ENCODE measurements around the gene CGRRF1. TPM values are rescaled to one million over a fixed set of nuclear protein-coding genes. Genes with fewer than 3 reads are reported as not detected.

Gene CGRRF1
- total and polyA plus RNA-seq, 9 of the 15 experiments (the other 6 are each of a cell fraction or from before 2014, with no cell fraction given), result 2.8 to 15.8 (median 4.6) TPM

DNA sequence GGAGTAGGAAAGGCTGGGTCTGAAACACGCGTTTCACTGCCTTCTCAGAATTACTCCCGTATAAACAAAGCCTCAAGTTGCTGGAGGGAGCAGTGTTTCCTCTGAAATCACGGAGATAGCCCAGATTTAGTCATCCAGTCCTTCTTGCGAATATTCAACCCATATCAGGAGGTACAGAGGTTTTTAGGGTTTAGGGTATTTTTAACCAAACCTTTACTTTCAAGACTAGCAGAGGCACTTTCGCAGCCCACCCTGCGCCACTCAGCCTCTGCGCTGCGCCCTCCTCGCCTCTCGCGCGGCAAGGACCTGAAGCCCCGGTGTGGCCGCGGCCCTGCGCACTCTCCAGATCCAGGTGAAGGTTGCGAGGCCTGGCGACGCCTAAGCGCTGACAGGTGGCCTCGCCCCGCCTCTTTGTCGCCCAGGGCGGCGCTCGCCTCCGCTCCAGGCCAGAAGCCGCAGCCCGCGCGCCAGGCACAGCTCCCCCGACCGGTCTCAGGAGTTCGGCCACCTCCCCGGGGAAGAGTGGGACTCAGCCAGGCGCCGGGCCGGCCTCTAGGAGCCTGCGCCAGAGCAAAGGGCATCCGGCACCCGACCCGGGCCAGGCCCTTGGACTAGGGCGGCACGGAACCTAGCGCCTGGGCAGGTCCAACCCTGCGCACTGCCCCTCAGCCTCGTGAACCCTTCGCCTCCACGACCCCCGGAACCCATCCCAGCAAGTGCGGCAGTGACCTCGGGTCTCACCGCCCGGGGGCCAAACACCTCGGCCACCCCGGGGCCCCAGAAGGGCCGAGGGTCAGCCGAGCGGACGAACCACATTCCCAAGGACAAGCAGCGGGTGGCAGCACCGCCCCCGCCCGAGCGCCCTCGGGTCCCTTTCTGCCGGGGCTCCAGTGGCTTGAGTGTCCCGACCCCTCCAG lies 55.4 kb downstream of the CGRRF1 start (continued):
- TF ChIP-seq, protein P1, sequence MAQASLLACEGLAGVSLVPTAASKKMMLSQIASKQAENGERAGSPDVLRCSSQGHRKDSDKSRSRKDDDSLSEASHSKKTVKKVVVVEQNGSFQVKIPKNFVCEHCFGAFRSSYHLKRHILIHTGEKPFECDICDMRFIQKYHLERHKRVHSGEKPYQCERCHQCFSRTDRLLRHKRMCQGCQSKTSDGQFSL (CRISPR knock-in tag; IDR thresholded peaks at IDR 0.05), result no peak
- TF ChIP-seq, protein P1 (tag; IDR thresholded peaks at IDR 0.05), result no peak
- TF ChIP-seq CTCFL (IDR thresholded peaks at IDR 0.05; ENCODE audit: borderline replicate concordance, insufficient read depth, low read depth, low read length, poor library complexity, severe bottlenecking) (no peak), RAD51 (IDR thresholded peaks at IDR 0.05; ENCODE audit: borderline replicate concordance, low read depth) (no peak), ZNF184 (CRISPR knock-in tag; IDR thresholded peaks at IDR 0.05) (no peak), RBFOX2 (IDR thresholded peaks at IDR 0.05; ENCODE audit: low read depth, low read length) (peak; percentile 55; the same call in 1 of the 2 replicates), ZNF263 (CRISPR knock-in tag; IDR thresholded peaks at IDR 0.05; ENCODE audit: borderline replicate concordance) (peak; percentile 46; the same call in 1 of the 2 replicates), EGR1 (conservative IDR thresholded peaks at IDR 0.05) (peak; percentile 42; the same call in 1 of the 2 replicates), ZNF778 (CRISPR knock-in tag; IDR thresholded peaks at IDR 0.05) (no peak), MYNN (IDR thresholded peaks at IDR 0.05) (no peak), MYNN (CRISPR knock-in tag; IDR thresholded peaks at IDR 0.05) (no peak), CREM (IDR thresholded peaks at IDR 0.05; ENCODE audit: low read depth) (no peak), MAFF (IDR thresholded peaks at IDR 0.05; ENCODE audit: low read length) (no peak), POLR2AphosphoS2 (IDR thresholded peaks at IDR 0.05; ENCODE audit: low read length) (no peak), KHSRP (IDR thresholded peaks at IDR 0.05) (no peak), CUX1 (CRISPR knock-in tag; IDR thresholded peaks at IDR 0.05) (no peak), MNT (conservative IDR thresholded peaks at IDR 0.05) (0 out of 4 replicates have a peak, but pooled peaks of 1 of the 2 experiments have one; percentile 6), TAF7 (tag; IDR thresholded peaks at IDR 0.05) (no peak), ZNF23 (CRISPR knock-in tag; IDR thresholded peaks at IDR 0.05) (no peak)

All from K562 (cell line).